ENCODE results near the gene SELENOI. TPM values are rescaled to one million over a fixed set of nuclear protein-coding genes. Genes with fewer than 3 reads are reported as not detected.

The SELENOI gene
- 33.4 TPM for total RNA-seq

- DNase-seq (ENCODE audit: extremely low spot score in 2 of 2) = peak; percentile 100
- H3K4me1 ChIP-seq = peaks cover 21% of the 10 kb centered on the region
- peak within 1 kb of the TSS; percentile 90 for H3K27ac ChIP-seq
- intact Hi-C loops (cut with DNase I) = loop anchor here (10.0 kb wide), 1 partner anchor 1999 kb away; no protein-coding TSS in a partner anchor
- H3K27me3 ChIP-seq = no peaks in the 10 kb centered on the region
- peak within 1 kb of the TSS; percentile 63 to 87 for H3K4me3 ChIP-seq
- no peaks in the 10 kb centered on the region for H3K36me3 ChIP-seq
- no peaks in the 10 kb centered on the region for H3K9me3 ChIP-seq
- TF ChIP-seq POLR2AphosphoS5 (IDR thresholded peaks at IDR 0.05; ENCODE audit: insufficient read depth in 1 of 2, low read depth in 1 of 2) = peak; percentile 99
- peak in 1 of 2 donors; percentile 92 for TF ChIP-seq POLR2A (IDR thresholded peaks at IDR 0.05)
- no peak for TF ChIP-seq CTCF (IDR thresholded peaks at IDR 0.05)
These were observed at the start of gene SELENOI for GRCh38 chr2:26345545-26346453. Gene SELENOI, plus strand, starts transcription at chr2:26346143. Its CDS starts 90 bp downstream, at chr2:26346233.

GRCh38 chr2:26297061-26297460 is 48.9 kb upstream of the SELENOI start:
- no peak for TF ChIP-seq POLR2AphosphoS5 (IDR thresholded peaks at IDR 0.05; ENCODE audit: insufficient read depth in 1 of 2, low read depth in 1 of 2)
- no peak for TF ChIP-seq POLR2A (IDR thresholded peaks at IDR 0.05)
- TF ChIP-seq CTCF (IDR thresholded peaks at IDR 0.05) = no peak
- no peaks in the 10 kb centered on the region for H3K36me3 ChIP-seq
- no peak overlapping the region for H3K27ac ChIP-seq
- no peaks in the 10 kb centered on the region for H3K27me3 ChIP-seq
- no peak overlapping the region for H3K4me3 ChIP-seq
- no peaks in the 10 kb centered on the region for H3K9me3 ChIP-seq
- intact Hi-C loops (cut with DNase I) = no loop called here
- DNase-seq (ENCODE audit: extremely low spot score in 2 of 2) = no peak
- H3K4me1 ChIP-seq = peaks cover 27% of the 10 kb centered on the region

- H3K27ac ChIP-seq = peak overlapping the region; percentile 91
- DNase-seq (ENCODE audit: extremely low spot score in 2 of 2) = no peak
- TF ChIP-seq CTCF (IDR thresholded peaks at IDR 0.05) = no peak
- no peak for TF ChIP-seq POLR2A (IDR thresholded peaks at IDR 0.05)
- no peak for TF ChIP-seq POLR2AphosphoS5 (IDR thresholded peaks at IDR 0.05; ENCODE audit: insufficient read depth in 1 of 2, low read depth in 1 of 2)
- no peaks in the 10 kb centered on the region for H3K9me3 ChIP-seq
- H3K4me1 ChIP-seq = peaks cover 27% of the 10 kb centered on the region
- no peaks in the 10 kb centered on the region for H3K36me3 ChIP-seq
- H3K27me3 ChIP-seq = no peaks in the 10 kb centered on the region
- peak overlapping the region; percentile 62 to 65 for H3K4me3 ChIP-seq
- intact Hi-C loops (cut with DNase I) = no loop called here
These were observed 47.7 kb upstream of the SELENOI start for GRCh38 chr2:26298286-26298637.

GRCh38 chr2:26298638-26299393 is 47.1 kb upstream of the SELENOI start:
- DNase-seq (ENCODE audit: extremely low spot score in 2 of 2) = no peak
- TF ChIP-seq POLR2AphosphoS5 (IDR thresholded peaks at IDR 0.05; ENCODE audit: insufficient read depth in 1 of 2, low read depth in 1 of 2) = peak in 1 of 2 donors; percentile 43
- no peak for TF ChIP-seq CTCF (IDR thresholded peaks at IDR 0.05)
- H3K27me3 ChIP-seq = no peaks in the 10 kb centered on the region
- no peaks in the 10 kb centered on the region for H3K9me3 ChIP-seq
- H3K4me3 ChIP-seq = peak overlapping the region; percentile 62 to 65
- intact Hi-C loops (cut with DNase I) = no loop called here
- H3K36me3 ChIP-seq = no peaks in the 10 kb centered on the region
- H3K27ac ChIP-seq = peak overlapping the region; percentile 91
- peaks cover 27% of the 10 kb centered on the region for H3K4me1 ChIP-seq
